Upper lobe of left lung (tissue), 6 donors: ENCODE measurements around the gene SEMA3E. TPM values are rescaled to one million over a fixed set of nuclear protein-coding genes. Genes with fewer than 3 reads are reported as not detected.

Source experiments
- ATAC-seq, 2 donors: fragments of 200-7000 bp; cut with Tn5 transposase; one replicate each; pipeline ENCODE4 v1.9.1; 2022; ENCODE audit warnings: mild to moderate bottlenecking in 2 of 2, moderate library complexity in 2 of 2; ENCODE audit not compliant: low FRiP score in 2 of 2
- DNase-seq, 2 donors: peaks; one replicate each; pipeline ENCODE4 v3.0.0-alpha.2; 2019 to 2020
- H3K27ac ChIP-seq, 4 donors: fragments of 200-600 bp; sonication (generic); one replicate each; pipeline ENCODE4 v1.5.1; 2016 to 2019
- H3K27me3 ChIP-seq, 4 donors: fragments of 200-600 bp; sonication (generic); one replicate each; pipeline ENCODE4 v1.5.1; 2017 to 2019
- H3K36me3 ChIP-seq, 4 donors: fragments of 200-600 bp; sonication (generic); one replicate each; pipeline ENCODE4 v1.5.1; 2016 to 2019
- H3K4me1 ChIP-seq, 4 donors: fragments of 200-600 bp; sonication (generic); one replicate each; pipeline ENCODE4 v1.5.1; 2018 to 2019
- H3K4me3 ChIP-seq, 4 donors: fragments of 200-600 bp; sonication (generic); one replicate each; pipeline ENCODE4 v1.5.1; 2017 to 2019; ENCODE audit warnings: mild to moderate bottlenecking in 2 of 4, moderate library complexity in 1 of 4
- H3K9me3 ChIP-seq, 4 donors: fragments of 200-600 bp; sonication (generic); one replicate each; pipeline ENCODE4 v1.5.1; 2018 to 2019
- EP300 ChIP-seq, 4 donors: sonication (generic); formaldehyde crosslinking; IDR thresholded peaks; one replicate each; pipeline ENCODE4 v1.5.1; 2017; ENCODE audit warnings: antibody characterized with exemption in 4 of 4, control low read depth in 2 of 4
- POLR2A ChIP-seq, 4 donors: fragments of 450-650 bp; IDR thresholded peaks; one replicate each; pipeline ENCODE4 v1.5.1; 2016 to 2017; ENCODE audit warnings: antibody characterized with exemption in 4 of 4, mild to moderate bottlenecking in 2 of 4
- POLR2AphosphoS5 ChIP-seq, 2 donors: sonication (generic); formaldehyde crosslinking; IDR thresholded peaks; one replicate each; pipeline ENCODE4 v1.5.1; 2017; ENCODE audit warnings: antibody characterized with exemption in 2 of 2
- WGBS, 2 donors: methylation state at CpG; one replicate each; pipeline ENCODE4 v1.1.5; 2017 to 2018; 5-methylcytosine and 5-hydroxymethylcytosine counted together
- total RNA-seq, 6 donors: library from RNA; depleted of rRNA in 4 of 6; stranded (reverse); fragments of >200 nt in 4 of 6; gene quantifications; one replicate each; pipeline versions ENCODE4 v1.1.0 to v1.2.1, GENCODE V29; 2016 to 2021
- TF ChIP-seq, protein P1 (sequence below), 6 experiments: fragments of 450-650 bp in 4 of 6; fragments of 200-600 bp in 2 of 6; sonication (generic) in 2 of 6; IDR thresholded peaks; one replicate each; pipeline ENCODE4 v1.5.1; 2016 to 2019; ENCODE audit warnings: antibody characterized with exemption in 6 of 6
- donor health status: DM: no; HTN: no; CAD: no; lungs with moderate emphysema.
- donor health status: DM: no; HTN: yes; CAD: no; lungs with severe emphysema.

The SEMA3E gene
- total RNA-seq, 6 donors from 2014 or later = under 0.01 to 14.2 (median 6.9) TPM

DNA sequence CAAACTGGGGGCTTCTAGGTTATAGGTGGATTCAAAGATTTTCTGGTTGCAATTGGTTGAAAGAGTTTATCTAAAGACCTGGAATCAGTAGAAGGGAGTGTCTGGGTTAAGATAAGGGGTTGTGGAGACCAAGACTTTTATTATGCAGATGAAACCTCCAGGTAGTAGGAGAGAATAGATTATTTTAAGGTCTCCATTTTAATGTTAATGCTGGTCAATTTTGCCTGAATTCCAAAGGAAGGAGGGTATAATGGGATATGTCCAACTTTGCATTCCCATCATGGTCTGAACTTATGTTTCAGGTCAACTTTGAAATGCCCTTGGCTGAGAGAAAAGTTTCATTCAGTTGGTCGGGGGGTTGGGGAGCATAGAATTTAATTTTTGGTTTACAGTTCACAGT lies 44.3 kb upstream of the SEMA3E start:
- Histone ChIP-seq H3K4me3 (no peak overlapping the region), H3K9me3 (no peaks in the 10 kb centered on the region), H3K36me3 (no peaks in the 10 kb centered on the region), H3K27me3 (no peaks in the 10 kb centered on the region), H3K27ac (no peak overlapping the region), H3K4me1 (no peaks in the 10 kb centered on the region)
- ATAC-seq (no peak), DNase-seq (no peak)
- TF ChIP-seq, protein P1, sequence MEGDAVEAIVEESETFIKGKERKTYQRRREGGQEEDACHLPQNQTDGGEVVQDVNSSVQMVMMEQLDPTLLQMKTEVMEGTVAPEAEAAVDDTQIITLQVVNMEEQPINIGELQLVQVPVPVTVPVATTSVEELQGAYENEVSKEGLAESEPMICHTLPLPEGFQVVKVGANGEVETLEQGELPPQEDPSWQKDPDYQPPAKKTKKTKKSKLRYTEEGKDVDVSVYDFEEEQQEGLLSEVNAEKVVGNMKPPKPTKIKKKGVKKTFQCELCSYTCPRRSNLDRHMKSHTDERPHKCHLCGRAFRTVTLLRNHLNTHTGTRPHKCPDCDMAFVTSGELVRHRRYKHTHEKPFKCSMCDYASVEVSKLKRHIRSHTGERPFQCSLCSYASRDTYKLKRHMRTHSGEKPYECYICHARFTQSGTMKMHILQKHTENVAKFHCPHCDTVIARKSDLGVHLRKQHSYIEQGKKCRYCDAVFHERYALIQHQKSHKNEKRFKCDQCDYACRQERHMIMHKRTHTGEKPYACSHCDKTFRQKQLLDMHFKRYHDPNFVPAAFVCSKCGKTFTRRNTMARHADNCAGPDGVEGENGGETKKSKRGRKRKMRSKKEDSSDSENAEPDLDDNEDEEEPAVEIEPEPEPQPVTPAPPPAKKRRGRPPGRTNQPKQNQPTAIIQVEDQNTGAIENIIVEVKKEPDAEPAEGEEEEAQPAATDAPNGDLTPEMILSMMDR (IDR thresholded peaks at IDR 0.05) = no peak
- TF ChIP-seq POLR2A (IDR thresholded peaks at IDR 0.05) (no peak), POLR2AphosphoS5 (IDR thresholded peaks at IDR 0.05) (no peak), EP300 (IDR thresholded peaks at IDR 0.05) (no peak)
- 89 to 96% methylated on average over 1 of the region's 1 CpG for WGBS, 2 donors

DNA sequence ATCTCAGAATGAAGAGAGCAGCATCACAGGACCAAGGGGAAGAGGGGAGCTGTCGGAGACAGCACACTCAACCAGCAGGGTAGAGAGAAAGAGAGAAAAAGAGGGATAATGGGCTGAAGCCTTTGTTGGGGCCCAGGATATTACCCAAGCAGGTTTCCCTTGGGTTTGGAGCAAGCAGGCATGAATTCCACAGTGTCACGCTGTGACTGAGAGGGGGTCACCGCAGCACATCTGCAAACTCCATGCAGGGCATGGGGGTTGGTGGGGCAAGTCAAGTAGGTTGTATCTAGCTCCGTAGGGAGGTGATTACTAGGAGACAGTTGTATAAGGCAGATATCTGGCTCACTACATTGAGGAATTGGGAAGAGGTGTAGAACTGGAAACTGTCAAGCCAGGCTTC lies 42.2 kb upstream of the SEMA3E start:
- Histone ChIP-seq H3K27me3 (no peaks in the 10 kb centered on the region), H3K4me3 (no peak overlapping the region), H3K27ac (no peak overlapping the region), H3K9me3 (no peaks in the 10 kb centered on the region), H3K4me1 (no peaks in the 10 kb centered on the region), H3K36me3 (no peaks in the 10 kb centered on the region)
- DNase-seq (no peak), ATAC-seq (no peak)
- WGBS, 2 donors = 64 to 74% methylated on average over 4 of the region's 4 CpGs
- TF ChIP-seq EP300 (IDR thresholded peaks at IDR 0.05) = no peak
- TF ChIP-seq, protein P1 (IDR thresholded peaks at IDR 0.05) = no peak
- TF ChIP-seq POLR2AphosphoS5 (IDR thresholded peaks at IDR 0.05) = no peak
- no peak for TF ChIP-seq POLR2A (IDR thresholded peaks at IDR 0.05)

DNA sequence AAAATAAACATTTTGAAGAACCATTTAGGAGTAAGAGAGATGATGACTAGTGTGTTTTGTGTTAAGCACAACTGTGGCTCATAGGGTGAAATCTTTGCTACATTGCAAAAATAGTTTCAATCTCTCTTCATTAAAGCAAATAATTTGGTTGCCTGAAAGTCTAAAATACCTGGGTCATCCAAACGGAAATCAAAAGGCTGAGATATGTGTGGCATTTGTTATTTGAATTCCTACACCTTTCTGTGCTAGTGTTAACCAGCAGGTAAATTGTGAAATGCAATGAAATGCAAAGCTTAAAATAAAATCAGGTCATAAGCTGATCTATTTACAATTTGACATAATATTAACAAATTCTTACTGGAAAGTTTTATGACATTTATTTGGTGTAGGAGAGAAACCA lies 40.9 kb upstream of the SEMA3E start:
- H3K27ac ChIP-seq = no peak overlapping the region
- TF ChIP-seq POLR2AphosphoS5 (IDR thresholded peaks at IDR 0.05) = no peak
- TF ChIP-seq EP300 (IDR thresholded peaks at IDR 0.05) = no peak
- no peak for TF ChIP-seq POLR2A (IDR thresholded peaks at IDR 0.05)
- TF ChIP-seq, protein P1 (IDR thresholded peaks at IDR 0.05) = no peak
- H3K36me3 ChIP-seq = no peaks in the 10 kb centered on the region
- no peaks in the 10 kb centered on the region for H3K4me1 ChIP-seq
- no peak overlapping the region for H3K4me3 ChIP-seq
- 40 to 45% methylated on average over 1 of the region's 1 CpG for WGBS, 2 donors
- no peaks in the 10 kb centered on the region for H3K9me3 ChIP-seq
- DNase-seq = no peak
- no peak for ATAC-seq
- H3K27me3 ChIP-seq = no peaks in the 10 kb centered on the region

DNA sequence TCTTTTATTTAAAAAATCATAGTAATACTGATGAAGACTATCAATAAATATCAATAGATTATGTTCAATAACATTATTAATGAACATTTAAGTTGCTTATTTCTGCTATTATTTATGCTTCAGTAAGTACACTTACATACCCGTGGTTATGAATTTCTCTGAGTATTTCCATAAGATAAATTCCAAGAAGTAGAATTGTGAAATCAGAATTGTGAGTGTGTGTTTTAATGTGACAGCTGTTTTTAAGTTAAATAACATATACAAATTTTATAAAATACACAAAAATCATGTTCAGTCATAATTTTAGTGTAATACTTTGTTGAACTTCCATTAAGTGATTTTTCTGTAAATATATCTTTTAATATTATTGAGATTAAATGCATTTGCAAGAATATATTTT lies 37.5 kb upstream of the SEMA3E start:
- Histone ChIP-seq H3K36me3 (no peaks in the 10 kb centered on the region), H3K4me3 (no peak overlapping the region), H3K27ac (no peak overlapping the region), H3K27me3 (no peaks in the 10 kb centered on the region), H3K9me3 (no peaks in the 10 kb centered on the region), H3K4me1 (no peaks in the 10 kb centered on the region)
- TF ChIP-seq EP300 (IDR thresholded peaks at IDR 0.05) = no peak
- no peak for TF ChIP-seq POLR2A (IDR thresholded peaks at IDR 0.05)
- DNase-seq (no peak), ATAC-seq (no peak)
- WGBS, 2 donors = 65 to 69% methylated on average over 1 of the region's 1 CpG

DNA sequence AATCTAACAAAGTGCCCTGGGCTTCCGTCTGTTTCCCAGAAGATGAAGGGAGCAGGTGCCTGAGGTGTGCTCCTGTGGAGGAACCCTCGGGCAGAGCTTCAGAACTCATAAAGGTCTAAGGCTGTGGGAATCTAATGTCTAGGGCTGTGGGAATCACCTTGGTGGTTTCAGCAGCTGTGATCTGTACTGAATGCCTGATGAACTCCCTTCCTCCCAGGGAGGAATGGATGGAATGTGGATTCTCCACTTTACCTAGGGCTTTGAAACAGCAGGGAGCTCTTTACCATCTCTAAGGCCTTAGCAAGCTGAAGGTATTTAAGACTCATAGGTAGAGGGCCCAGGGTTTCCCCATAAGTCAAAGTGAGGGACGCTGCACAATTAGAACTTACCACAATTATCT lies 36.0 kb upstream of the SEMA3E start:
- no peak overlapping the region for H3K27ac ChIP-seq
- H3K4me3 ChIP-seq = no peak overlapping the region
- H3K27me3 ChIP-seq = no peaks in the 10 kb centered on the region
- no peak for DNase-seq
- no peaks in the 10 kb centered on the region for H3K4me1 ChIP-seq
- H3K36me3 ChIP-seq = no peaks in the 10 kb centered on the region
- no peak for TF ChIP-seq POLR2AphosphoS5 (IDR thresholded peaks at IDR 0.05)
- TF ChIP-seq, protein P1 (IDR thresholded peaks at IDR 0.05) = no peak
- no peak for TF ChIP-seq POLR2A (IDR thresholded peaks at IDR 0.05)
- TF ChIP-seq EP300 (IDR thresholded peaks at IDR 0.05) = no peak
- H3K9me3 ChIP-seq = no peaks in the 10 kb centered on the region
- 59 to 66% methylated on average over 3 of the region's 3 CpGs for WGBS, 2 donors
- no peak for ATAC-seq
